Measurements from ENCODE around the gene ABHD17A.

GRCh38 chr19:1932395-1932794 lies 47.1 kb upstream of the ABHD17A start:
- TF ChIP-seq GATA2 (IDR thresholded peaks at IDR 0.05; ENCODE audit: low read depth, low read length) = no peak
- TF ChIP-seq GATA3 (IDR thresholded peaks at IDR 0.05; ENCODE audit: low read depth, low read length) = no peak
